Stimulated activated effector memory CD8-positive, alpha-beta T cell treated with anti-CD3 and anti-CD28 coated beads, Interleukin-12 subunit alpha, Interleukin-12 subunit beta, amount 100 ng/mL, for 72 hours (primary cell): ENCODE measurements around the gene ALOXE3.
"Not testable (repeated sequence)": the region's sequence is repeated elsewhere in the genome, so short reads cannot be mapped to it uniquely, and the experiment has no call there.

Experiments used
- ATAC-seq: fragments of 150-1000 bp; cut with Tn5 transposase; 2 replicates; pipeline ENCODE4 v1.10.0; 2021
- DNase-seq, 2 donors: peaks; one replicate each; pipeline ENCODE4 v3.0.0; 2021 to 2022; ENCODE audit warnings: low spot score in 2 of 2
- H3K27ac Mint-ChIP-seq: one replicate; pipeline ENCODE4 v1.8.0; 2022; ENCODE audit warnings: mild to moderate bottlenecking, mixed read lengths
- H3K36me3 Mint-ChIP-seq: one replicate; pipeline ENCODE4 v1.8.0; 2022; ENCODE audit warnings: mild to moderate bottlenecking, mixed read lengths
- H3K4me1 Mint-ChIP-seq: one replicate; pipeline ENCODE4 v1.8.0; 2022; ENCODE audit warnings: mixed read lengths
- H3K4me3 Mint-ChIP-seq: one replicate; pipeline ENCODE4 v1.8.0; 2022; ENCODE audit warnings: mild to moderate bottlenecking, mixed read lengths
- H3K9me3 Mint-ChIP-seq: one replicate; pipeline ENCODE4 v1.8.0; 2022; ENCODE audit warnings: mixed read lengths

ALOXE3 gene

DNA sequence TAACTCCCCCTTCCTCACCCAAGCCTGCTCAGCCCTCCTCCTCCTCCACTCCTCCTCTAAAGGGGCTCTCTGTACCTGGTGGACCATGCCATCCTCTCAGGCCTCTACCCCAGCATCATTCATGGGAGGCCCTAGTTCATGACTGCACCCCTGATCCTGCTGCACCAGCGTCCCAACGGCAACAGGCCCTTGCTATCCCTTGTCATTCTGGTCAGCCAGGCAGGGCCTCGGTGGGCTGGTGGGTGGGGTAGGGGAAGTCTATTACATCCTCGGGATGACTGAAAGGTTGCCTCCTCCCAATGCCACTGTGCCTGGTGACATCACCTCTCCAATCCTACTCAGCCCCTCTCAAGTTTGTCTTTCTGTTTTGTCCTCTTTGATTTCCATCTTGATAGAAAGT is 50.5 kb downstream of the ALOXE3 start:
- ATAC-seq, result no peak

DNA sequence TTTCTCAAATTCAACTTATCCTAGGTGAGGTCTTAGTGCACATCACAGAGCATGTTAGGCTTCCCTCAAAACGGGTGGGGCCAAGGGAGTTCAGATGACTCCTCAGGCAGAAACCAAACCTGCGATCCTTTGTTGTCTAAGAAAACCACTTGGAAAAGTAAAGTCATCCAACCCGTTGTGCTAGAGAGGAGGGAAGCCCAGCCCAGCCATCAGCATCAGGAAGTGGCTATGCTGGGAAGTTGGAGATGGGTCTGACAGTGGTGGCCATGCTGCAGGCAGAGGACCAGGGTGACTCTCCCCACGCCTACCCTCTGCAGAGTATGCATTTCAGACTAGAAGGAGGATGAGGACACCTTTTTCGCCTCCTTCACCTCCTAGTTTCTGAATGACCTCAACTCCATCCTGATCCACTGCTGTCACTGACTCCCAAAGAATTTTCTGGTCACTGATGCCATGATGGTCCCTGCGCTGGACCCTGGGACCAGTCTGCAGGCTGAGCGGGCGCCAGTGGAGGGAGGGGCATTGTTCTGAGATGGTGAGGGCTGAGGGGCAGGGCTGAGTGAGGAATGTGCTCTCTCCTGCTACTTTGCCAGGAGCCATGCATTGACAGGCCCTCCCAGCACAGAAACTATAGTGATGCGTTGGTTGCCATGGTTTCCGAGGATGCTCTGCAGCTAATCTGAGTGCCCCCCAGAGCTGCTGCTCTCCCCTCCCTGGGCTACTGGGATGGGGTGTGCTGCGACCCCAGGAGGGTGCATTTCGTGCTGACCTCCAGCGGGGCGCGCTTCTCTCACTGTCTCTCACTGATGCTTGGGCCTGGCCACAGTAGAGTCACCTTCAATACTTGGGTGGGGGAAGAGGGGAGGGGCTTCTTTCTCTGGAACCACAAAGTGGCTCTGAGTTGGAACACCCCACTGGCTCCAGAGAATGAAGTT is 51.2 kb downstream of the ALOXE3 start:
- Mint-ChIP-seq H3K9me3 (no peaks in the 10 kb centered on the region), H3K4me3 (no peak overlapping the region), H3K4me1 (no peaks in the 10 kb centered on the region), H3K27ac (no peak overlapping the region), H3K36me3 (peaks cover 2% of the 10 kb centered on the region)
- ATAC-seq, result no peak
- DNase-seq, result no peak

More for the DNA sequence above, 50.5 kb downstream of the ALOXE3 start:
- H3K27ac Mint-ChIP-seq, result no peak overlapping the region
- peaks cover 9% of the 10 kb centered on the region for H3K36me3 Mint-ChIP-seq
- H3K4me3 Mint-ChIP-seq, result no peak overlapping the region
- DNase-seq, result no peak
- H3K4me1 Mint-ChIP-seq, result peaks cover 6% of the 10 kb centered on the region
- H3K9me3 Mint-ChIP-seq, result no peaks in the 10 kb centered on the region

DNA sequence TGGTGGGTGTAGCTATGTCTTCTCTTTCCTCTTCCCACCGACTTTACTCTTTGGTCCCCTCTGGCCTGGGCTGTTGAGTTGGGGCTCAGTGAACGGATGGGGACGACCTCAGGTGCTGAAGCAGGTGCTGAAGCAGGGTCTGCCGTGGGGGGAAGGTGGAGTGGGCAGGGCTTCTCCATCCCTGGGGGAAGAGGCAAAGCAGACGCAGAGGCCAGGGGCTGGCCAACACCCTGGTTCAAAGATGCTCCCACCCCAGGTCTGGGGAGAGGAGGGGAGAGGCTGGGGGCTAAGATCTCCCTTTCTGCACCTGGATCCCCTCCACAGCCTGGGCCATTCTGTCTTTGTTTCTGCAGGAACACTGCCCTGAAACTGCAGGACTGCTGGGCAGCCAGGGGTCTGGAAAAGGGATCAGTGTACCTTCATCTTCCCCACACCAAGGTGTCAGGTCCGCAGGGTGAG is 53.7 kb downstream of the ALOXE3 start:
- no peak overlapping the region for H3K27ac Mint-ChIP-seq
- no peak overlapping the region for H3K4me3 Mint-ChIP-seq
- DNase-seq, result no peak
- no peak for ATAC-seq
- no peaks in the 10 kb centered on the region for H3K4me1 Mint-ChIP-seq
- no peaks in the 10 kb centered on the region for H3K36me3 Mint-ChIP-seq
- no peaks in the 10 kb centered on the region for H3K9me3 Mint-ChIP-seq

DNA sequence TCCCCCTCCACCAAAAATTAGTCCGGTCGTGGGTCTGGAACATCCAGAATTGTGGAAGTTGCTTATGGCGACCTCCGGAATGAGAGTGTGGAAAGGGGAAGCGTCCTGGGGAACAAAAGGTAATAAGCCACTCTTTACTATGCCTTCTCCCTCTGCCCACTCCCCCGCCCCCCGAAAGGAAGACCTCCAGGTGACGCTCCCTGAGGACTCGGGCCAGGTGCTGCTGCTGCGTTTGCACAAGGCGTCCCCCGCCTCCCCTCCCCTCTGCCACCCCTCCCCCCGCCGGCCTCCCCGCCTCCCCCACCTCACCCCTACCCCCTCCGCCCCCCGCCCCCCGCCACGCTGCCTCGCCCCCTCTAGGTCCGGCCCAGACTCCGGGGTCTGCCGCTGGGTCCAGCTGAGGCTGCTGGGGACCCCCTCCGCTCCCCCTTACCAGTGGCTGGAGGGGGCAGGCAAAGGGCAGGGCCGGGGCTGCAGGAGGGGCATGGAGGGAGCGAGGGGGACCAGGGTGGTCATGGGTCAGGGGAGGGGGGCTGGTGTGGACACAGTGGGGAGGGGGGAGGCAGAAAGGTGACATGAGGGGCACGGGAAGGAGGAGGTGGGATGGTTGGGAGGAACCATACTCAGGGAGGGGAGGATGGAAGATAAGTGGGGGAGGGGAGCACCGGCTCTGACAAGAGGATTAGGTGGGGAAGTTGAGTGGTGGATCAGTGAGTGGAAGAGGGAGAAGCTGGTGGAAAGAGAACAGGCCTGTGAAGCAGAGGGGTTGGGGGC is 54.4 kb downstream of the ALOXE3 start:
- DNase-seq (no peak), ATAC-seq (no peak)
- H3K27ac Mint-ChIP-seq, result no peak overlapping the region
- H3K4me3 Mint-ChIP-seq, result no peak overlapping the region
- H3K36me3 Mint-ChIP-seq, result no peaks in the 10 kb centered on the region
- H3K9me3 Mint-ChIP-seq, result no peaks in the 10 kb centered on the region
- no peaks in the 10 kb centered on the region for H3K4me1 Mint-ChIP-seq

DNA sequence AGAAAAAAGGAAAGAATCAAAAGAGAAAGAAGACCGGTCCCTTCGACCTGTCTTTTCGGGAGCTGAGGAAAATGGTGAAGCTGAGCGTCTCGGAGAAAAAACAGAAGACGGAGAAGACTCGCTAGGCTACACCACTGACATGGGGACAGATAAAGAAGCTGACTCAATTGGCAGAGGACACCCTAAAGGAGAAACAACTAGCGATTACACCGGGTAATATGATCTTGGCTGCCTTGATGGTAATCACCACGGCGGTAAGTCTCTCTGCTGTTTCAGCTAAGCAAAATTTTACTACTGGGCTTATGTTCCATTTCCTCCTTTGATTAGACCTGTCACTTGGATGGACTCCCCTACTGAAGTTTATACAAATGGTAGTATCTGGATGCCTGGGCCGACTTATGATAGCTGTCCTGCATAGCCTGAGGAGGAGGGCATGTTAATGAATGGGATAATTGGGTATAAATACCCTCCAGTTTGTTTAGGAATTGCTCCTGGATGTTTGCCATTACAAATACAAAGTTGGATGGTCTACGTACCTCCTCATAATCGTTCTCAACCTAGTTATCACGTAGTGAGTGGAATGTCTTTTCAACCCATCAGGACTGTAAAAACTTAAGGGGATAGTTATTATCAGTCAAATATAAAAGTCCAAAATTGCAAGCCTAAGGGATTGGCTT is 55.4 kb downstream of the ALOXE3 start:
- no peak for ATAC-seq
- DNase-seq, result no peak
- Mint-ChIP-seq H3K4me1 (no peaks in the 10 kb centered on the region), H3K4me3 (no peak overlapping the region), H3K36me3 (no peaks in the 10 kb centered on the region), H3K27ac (no peak overlapping the region), H3K9me3 (no peaks in the 10 kb centered on the region)

GRCh38 chr17:8062435-8062806 is 55.9 kb downstream of the ALOXE3 start:
- Mint-ChIP-seq H3K4me3 (no peak overlapping the region), H3K27ac (no peak overlapping the region), H3K4me1 (peaks cover 2% of the 10 kb centered on the region), H3K9me3 (no peaks in the 10 kb centered on the region), H3K36me3 (no peaks in the 10 kb centered on the region)
- ATAC-seq (no peak), DNase-seq (no peak)

DNA sequence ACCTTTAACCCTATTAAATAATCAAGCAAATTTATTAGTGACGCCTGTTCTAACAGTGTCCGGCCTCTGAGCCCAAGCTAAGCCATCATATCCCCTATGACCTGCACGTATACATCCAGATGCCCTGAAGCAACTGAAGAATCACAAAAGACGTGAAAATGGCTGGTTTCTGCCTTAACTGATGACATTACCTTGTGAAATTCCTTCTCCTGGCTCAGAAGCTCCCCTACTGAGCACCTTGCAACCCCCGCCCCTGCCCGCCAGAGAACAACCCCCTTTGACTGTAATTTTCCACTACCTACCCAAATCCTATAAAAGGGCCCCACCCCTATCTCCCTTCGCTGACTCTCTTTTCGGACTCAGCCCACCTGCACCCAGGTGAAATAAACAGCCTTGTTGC is 56.5 kb downstream of the ALOXE3 start:
- not testable (repeated sequence) for H3K27ac Mint-ChIP-seq, ATAC-seq, H3K9me3 Mint-ChIP-seq, DNase-seq, H3K4me3 Mint-ChIP-seq, H3K4me1 Mint-ChIP-seq, H3K36me3 Mint-ChIP-seq

- Mint-ChIP-seq H3K4me3 (no peak overlapping the region), H3K36me3 (no peaks in the 10 kb centered on the region), H3K4me1 (peaks cover 21% of the 10 kb centered on the region), H3K27ac (no peak overlapping the region), H3K9me3 (no peaks in the 10 kb centered on the region)
- DNase-seq (peak; percentile 61 to 82), ATAC-seq (no peak)
Measured at GRCh38 chr17:8060274-8060673, 58.0 kb downstream of the ALOXE3 start.

GRCh38 chr17:8059131-8059530 is 59.2 kb downstream of the ALOXE3 start:
- Mint-ChIP-seq H3K4me1 (peaks cover 21% of the 10 kb centered on the region), H3K4me3 (no peak overlapping the region), H3K36me3 (no peaks in the 10 kb centered on the region), H3K9me3 (no peaks in the 10 kb centered on the region), H3K27ac (no peak overlapping the region)
- ATAC-seq (no peak), DNase-seq (no peak)

DNA sequence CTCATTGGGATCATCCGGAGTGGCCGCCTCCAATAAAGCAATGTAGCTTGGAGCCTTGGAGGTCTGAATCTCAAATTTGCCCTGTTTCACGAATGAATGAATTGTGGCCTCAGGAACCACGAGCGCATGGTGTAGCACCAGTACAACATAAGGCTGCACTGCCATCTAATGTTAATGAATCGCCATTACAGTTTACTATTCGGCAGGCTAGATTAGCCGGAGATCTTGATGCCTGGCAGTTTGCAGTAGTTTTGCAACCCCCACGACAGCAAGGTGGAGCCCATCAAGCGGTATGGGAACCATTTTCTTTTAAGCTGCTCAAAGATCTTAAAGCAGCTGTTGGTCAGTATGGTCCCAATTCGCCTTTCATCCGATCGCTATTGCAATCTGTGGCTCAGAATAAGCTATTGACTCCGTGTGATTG is 60.6 kb downstream of the ALOXE3 start:
- Mint-ChIP-seq H3K36me3 (no peaks in the 10 kb centered on the region), H3K27ac (no peak overlapping the region), H3K9me3 (no peaks in the 10 kb centered on the region), H3K4me1 (peaks cover 21% of the 10 kb centered on the region), H3K4me3 (no peak overlapping the region)
- peak; percentile 38 to 62 for DNase-seq
- peak; percentile 75 for ATAC-seq

DNA sequence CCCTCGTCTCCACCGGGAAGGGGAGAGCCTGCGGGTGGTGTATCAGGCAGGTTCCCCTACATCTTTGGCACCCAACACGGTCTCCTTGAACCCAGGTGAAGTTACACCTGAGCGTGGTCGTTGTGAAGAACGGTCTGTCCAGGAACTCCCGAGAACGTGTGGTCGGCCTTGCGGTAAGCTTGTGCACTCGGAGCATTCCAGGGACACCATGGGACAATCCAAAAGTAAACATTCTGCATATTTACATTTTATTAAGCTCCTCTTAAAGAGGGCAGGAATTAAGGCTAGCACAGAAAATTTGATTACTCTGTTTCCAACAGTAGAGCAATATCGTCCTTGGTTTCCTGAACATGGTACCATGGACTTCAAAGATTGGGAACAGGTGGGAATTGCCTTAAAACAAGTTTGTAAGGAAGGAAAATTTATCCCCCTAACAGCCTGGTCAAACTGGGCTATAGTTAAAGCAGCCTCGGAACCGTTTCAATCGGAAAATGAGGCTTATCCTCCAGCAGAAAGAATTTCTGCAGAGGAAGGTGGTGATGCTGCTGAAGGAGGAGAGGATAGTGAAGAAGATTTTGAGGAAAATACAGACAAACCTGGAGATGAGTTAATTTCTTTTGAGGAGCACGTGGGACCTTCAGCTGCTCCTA is 61.2 kb downstream of the ALOXE3 start:
- Mint-ChIP-seq H3K4me1 (peaks cover 21% of the 10 kb centered on the region), H3K9me3 (no peaks in the 10 kb centered on the region), H3K27ac (no peak overlapping the region), H3K4me3 (no peak overlapping the region), H3K36me3 (no peaks in the 10 kb centered on the region)
- ATAC-seq, result no peak
- DNase-seq, result no peak

GRCh38 chr17:8056232-8056975 is 61.9 kb downstream of the ALOXE3 start:
- peaks cover 21% of the 10 kb centered on the region for H3K4me1 Mint-ChIP-seq
- no peaks in the 10 kb centered on the region for H3K36me3 Mint-ChIP-seq
- H3K27ac Mint-ChIP-seq, result no peak overlapping the region
- ATAC-seq (peak; percentile 93), DNase-seq (peak; percentile 31 to 77)
- H3K9me3 Mint-ChIP-seq, result no peaks in the 10 kb centered on the region
- no peak overlapping the region for H3K4me3 Mint-ChIP-seq

GRCh38 chr17:8055851-8056231 is 62.5 kb downstream of the ALOXE3 start:
- H3K9me3 Mint-ChIP-seq, result no peaks in the 10 kb centered on the region
- H3K4me3 Mint-ChIP-seq, result no peak overlapping the region
- no peaks in the 10 kb centered on the region for H3K36me3 Mint-ChIP-seq
- H3K4me1 Mint-ChIP-seq, result peaks cover 21% of the 10 kb centered on the region
- DNase-seq (no peak), ATAC-seq (no peak)
- no peak overlapping the region for H3K27ac Mint-ChIP-seq

GRCh38 chr17:8053600-8053999 is 64.7 kb downstream of the ALOXE3 start:
- H3K27ac Mint-ChIP-seq, result no peak overlapping the region
- H3K4me1 Mint-ChIP-seq, result peaks cover 21% of the 10 kb centered on the region
- H3K9me3 Mint-ChIP-seq, result no peaks in the 10 kb centered on the region
- H3K4me3 Mint-ChIP-seq, result no peak overlapping the region
- ATAC-seq, result no peak
- DNase-seq, result no peak
- no peaks in the 10 kb centered on the region for H3K36me3 Mint-ChIP-seq
